HFF-Myc (cell line): Measurements from ENCODE around the gene VASH2.
A peak's percentile ranks its signal among the peaks of the same experiment; 100 is the strongest.
"Not testable (repeated sequence)": the region's sequence is repeated elsewhere in the genome, so short reads cannot be mapped to it uniquely, and the experiment has no call there.

ENCODE experiments used
- DNase-seq: peaks from one replicate; pipeline ENCODE4 v3.0.0-alpha.2; 2011; ENCODE audit warnings: low read depth; ENCODE audit errors: extremely low read depth
- H3K4me3 ChIP-seq: replicated peaks from 2 replicates; pipeline ENCODE4 v1.5.1; 2011; ENCODE audit warnings: low read depth, mild to moderate bottlenecking, control low read depth, low read length
- TF ChIP-seq, protein P1 (sequence below): IDR thresholded peaks from 2 replicates; pipeline ENCODE4 v1.5.1; 2012; ENCODE audit warnings: mild to moderate bottlenecking, low read depth, low read length, control low read depth; ENCODE audit errors: missing control alignments

Gene VASH2

DNA sequence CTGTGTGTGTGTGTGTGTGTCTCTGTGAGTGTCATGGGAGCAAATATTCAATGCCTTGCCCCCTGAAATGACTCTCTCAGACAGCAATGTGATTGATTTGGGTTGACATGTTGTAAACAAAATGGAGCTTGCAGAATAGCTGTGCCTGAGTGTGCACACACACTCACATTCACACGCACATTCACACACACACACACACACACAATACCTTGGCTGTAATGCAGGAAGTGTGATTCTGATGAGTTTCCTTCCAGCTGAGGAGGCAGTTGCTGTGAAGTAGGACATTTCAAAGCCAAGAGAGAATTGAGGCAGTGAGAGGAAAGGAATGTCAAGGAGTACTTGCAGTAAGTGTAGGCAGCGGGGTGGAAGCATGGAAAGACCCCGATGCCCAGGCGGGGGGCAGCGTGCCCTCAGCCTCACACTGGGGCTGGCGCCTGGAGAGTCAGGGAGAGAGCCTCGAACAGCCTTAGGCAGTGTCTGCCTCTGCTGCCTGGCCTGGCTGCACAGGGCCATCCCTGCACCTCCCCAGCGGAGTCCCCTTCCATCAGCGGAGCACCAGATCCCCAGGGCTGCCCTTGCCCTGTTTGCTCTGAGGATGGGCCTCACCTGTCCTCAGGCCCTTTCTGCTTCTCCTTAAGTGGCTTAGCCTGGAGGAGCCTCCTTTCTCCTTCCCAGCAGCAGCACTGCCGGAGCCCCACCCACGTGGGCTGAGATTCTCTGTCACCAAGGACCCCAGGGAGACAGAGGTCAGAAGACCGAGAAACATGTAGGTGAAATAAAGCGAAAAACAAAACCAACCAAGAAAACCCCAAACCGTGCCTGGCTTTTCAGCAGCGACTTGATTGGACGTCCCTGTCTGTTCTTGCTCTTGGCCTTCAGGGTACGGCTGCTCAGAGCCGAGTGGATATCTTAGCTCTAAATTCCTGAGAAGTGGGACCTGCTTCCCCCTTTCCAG is 9.2 kb downstream of the VASH2 start:
- DNase-seq = no peak
- H3K4me3 ChIP-seq = no peak overlapping the region
- TF ChIP-seq, protein P1, sequence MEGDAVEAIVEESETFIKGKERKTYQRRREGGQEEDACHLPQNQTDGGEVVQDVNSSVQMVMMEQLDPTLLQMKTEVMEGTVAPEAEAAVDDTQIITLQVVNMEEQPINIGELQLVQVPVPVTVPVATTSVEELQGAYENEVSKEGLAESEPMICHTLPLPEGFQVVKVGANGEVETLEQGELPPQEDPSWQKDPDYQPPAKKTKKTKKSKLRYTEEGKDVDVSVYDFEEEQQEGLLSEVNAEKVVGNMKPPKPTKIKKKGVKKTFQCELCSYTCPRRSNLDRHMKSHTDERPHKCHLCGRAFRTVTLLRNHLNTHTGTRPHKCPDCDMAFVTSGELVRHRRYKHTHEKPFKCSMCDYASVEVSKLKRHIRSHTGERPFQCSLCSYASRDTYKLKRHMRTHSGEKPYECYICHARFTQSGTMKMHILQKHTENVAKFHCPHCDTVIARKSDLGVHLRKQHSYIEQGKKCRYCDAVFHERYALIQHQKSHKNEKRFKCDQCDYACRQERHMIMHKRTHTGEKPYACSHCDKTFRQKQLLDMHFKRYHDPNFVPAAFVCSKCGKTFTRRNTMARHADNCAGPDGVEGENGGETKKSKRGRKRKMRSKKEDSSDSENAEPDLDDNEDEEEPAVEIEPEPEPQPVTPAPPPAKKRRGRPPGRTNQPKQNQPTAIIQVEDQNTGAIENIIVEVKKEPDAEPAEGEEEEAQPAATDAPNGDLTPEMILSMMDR = no peak

DNA sequence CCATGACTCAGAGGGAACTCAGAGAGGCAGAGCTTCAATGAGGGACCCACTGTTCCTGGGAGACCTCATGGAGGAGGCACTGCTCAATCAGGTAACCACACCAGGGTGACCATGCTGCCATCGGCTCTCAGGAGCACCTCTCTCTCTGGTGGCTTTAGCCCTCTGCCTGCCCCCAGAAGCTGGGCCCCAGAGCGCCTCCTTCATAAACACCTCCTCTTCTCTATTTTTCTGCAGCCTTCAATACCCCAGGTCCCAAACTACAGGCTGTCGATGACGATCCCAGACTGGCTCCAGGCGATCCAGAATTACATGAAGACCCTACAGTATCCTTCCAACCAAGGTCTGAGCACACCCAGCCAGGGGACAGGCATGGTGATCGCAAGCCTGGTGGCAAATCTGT is 10.6 kb downstream of the VASH2 start:
- TF ChIP-seq, protein P1 = no peak
- H3K4me3 ChIP-seq = no peak overlapping the region
- DNase-seq = no peak

DNA sequence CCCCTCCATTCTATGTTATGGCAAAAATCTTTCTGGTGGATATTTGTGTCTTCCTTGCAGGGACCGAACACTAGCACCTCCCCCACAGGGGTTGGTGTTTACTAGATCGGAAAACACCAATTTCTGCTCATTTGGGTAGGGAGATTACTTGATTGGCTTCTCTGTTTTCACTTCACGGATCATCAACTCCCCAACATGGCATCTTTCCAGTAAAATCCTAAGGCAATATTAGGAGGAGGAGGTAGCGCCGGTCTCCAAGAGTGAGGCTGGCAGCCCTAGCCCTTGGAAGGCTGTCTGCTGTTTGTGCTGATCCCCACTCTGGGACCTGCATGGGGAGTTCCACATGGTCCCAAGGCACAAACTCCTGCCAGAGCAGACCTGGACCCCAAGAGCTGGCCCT is 12.2 kb downstream of the VASH2 start:
- DNase-seq = no peak
- TF ChIP-seq, protein P1 = no peak
- H3K4me3 ChIP-seq = no peak overlapping the region

DNA sequence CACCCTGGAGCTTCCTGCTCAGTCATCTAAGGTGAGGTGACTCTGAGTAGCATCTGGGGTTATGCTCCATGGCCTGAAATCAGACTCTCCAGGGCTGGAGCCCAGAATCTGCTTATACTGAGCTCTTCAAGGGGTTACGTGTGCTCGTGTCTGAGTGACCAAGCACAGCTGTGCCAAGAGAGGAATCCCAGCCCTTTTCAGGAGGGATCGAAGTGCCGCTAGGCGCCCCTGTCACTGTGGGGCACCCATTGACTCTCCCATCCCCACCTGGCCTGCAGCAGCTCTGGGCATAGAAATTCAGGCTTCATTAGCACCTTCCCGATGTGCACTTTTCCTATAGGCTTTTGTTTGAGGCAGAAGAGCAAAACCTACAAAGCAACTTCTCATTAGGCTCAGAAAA is 13.8 kb downstream of the VASH2 start:
- DNase-seq = no peak
- no peak overlapping the region for H3K4me3 ChIP-seq
- TF ChIP-seq, protein P1 = no peak

DNA sequence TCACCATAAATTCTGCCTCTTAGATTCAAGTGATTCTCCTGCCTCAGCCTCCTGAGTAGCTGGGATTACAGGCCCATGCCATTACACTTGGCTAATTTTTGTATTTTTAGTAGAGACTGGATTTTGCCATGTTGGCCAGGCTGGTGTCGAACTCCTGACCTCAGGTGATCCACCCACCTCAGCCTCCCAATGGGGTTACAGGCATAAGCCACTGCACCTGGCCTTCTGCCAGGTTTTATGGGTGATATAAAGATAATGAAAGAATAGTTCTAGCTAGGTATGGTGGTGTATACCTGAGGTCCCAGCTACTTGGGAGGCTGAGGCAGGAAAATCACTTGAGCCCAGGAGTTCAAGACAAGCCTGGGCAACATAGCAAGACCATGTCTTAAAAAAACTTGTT is 14.7 kb downstream of the VASH2 start:
- H3K4me3 ChIP-seq, DNase-seq: not testable (repeated sequence)

DNA sequence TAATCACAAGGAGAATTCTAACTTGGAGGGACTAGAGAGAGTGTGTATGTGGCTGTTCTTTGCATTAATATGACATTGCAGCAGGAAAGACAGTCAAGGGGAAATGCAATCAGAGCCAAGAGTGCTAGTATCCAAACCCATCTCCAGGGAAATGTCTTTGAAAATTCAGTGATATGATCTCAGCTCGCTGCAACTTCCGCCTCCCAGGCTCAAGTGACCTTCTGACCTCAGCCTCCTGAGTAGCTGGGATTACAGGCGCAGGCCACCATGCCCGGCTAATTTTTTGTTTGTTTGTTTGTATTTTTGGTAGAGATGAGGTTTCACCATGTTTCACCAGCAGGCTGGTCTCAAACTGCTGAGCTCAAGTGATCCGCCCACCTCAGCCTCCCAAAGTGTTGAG is 16.3 kb downstream of the VASH2 start:
- TF ChIP-seq, protein P1 = no peak
- no peak for DNase-seq
- H3K4me3 ChIP-seq = no peak overlapping the region

DNA sequence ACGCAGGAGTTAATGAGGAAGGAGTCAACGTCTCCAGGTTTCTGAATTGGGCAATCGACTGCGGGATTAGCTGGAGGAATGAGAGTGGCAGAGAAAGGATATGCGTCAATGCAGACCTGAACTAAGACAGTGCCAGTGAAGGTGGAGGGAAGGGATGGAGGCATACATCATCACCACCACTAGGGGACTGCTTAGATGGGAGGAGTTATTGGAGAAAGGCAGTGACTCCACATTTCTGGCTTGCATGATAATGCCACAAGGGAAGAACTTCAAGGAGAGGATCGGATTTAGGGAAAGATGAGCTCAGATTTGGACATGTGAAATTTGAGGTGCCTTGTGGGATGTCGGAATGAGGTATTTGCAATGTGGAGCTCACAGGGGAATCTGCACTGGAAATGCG is 17.5 kb downstream of the VASH2 start:
- TF ChIP-seq, protein P1 = peak; percentile 72
- no peak for DNase-seq
- H3K4me3 ChIP-seq = no peak overlapping the region
